Loucy (cell line): ENCODE measurements around the gene ST13.

Experiments
- CTCF ChIP-seq: fragments of 200-600 bp; sonication (generic); conservative IDR thresholded peaks from 2 replicates; pipeline ENCODE4 v1.5.1; 2014; ENCODE audit warnings: mild to moderate bottlenecking, antibody characterized with exemption, low read length
- EZH2phosphoT487 ChIP-seq: fragments of 200-600 bp; IDR thresholded peaks from 2 replicates; pipeline ENCODE4 v1.6.1; 2018; ENCODE audit warnings: antibody characterized with exemption, mild to moderate bottlenecking, moderate library complexity, borderline replicate concordance

GRCh38 chr22:40898850-40899357, 42.5 kb upstream of the ST13 start:
- TF ChIP-seq CTCF (peak; percentile 80), EZH2phosphoT487 (no peak)
